Muscle of arm (tissue), 14 donors: Measurements from ENCODE around the gene TSHB. TPM values are rescaled to one million over a fixed set of nuclear protein-coding genes. Genes with fewer than 3 reads are reported as not detected.
"Not testable (repeated sequence)": the region's sequence is repeated elsewhere in the genome, so short reads cannot be mapped to it uniquely, and the experiment has no call there.

ENCODE experiments used
- DNase-seq: peaks from one replicate; pipeline ENCODE4 v3.0.0-alpha.2; 2013
- long read RNA-seq, 11 donors: transcript quantifications; one replicate each; lab custom pipeline, GENCODE V29; 2026
- polyA plus RNA-seq, 12 donors: library from polyadenylated mRNA; unstranded; fragments of 120-200 nt; gene quantifications; one replicate each; pipeline ENCODE4 v1.2.1, GENCODE V29; 2013; ENCODE audit not compliant: insufficient read length in 12 of 12

Gene TSHB
- under 1 TPM in 1 of 12 donors, not detected in 11; 0.37 TPM for polyA plus RNA-seq
- long read RNA-seq, donor 1: 0 reads
- long read RNA-seq, donor 2: 0 reads
- long read RNA-seq, donor 3: 0 reads
- long read RNA-seq, donor 4: 0 reads
- long read RNA-seq, donor 5: 0 reads
- long read RNA-seq, donor 6: 0 reads
- long read RNA-seq, donor 7: 0 reads
- long read RNA-seq, donor 8: 0 reads
- long read RNA-seq, donor 9: 0 reads
- long read RNA-seq, donor 10: 0 reads
- long read RNA-seq, donor 11: 0 reads

GRCh38 chr1:115029526-115029925 lies at the start of gene TSHB:
Gene TSHB (plus strand): TSS chr1:115029826. CDS start chr1:115033363, 3,537 bp downstream.
- no peak for DNase-seq

- DNase-seq: no peak
These were observed 47.4 kb upstream of the TSHB start for GRCh38 chr1:114982251-114982650.

GRCh38 chr1:114986286-114986685 lies 43.3 kb upstream of the TSHB start:
- DNase-seq: no peak

GRCh38 chr1:114988095-114988494 lies 41.5 kb upstream of the TSHB start:
- no peak for DNase-seq

- DNase-seq: no peak
These were observed 31.9 kb upstream of the TSHB start for GRCh38 chr1:114997510-114998289.

- DNase-seq: no peak
These were observed 23.4 kb upstream of the TSHB start for GRCh38 chr1:115006191-115006590.

GRCh38 chr1:115012006-115012405 lies 17.6 kb upstream of the TSHB start:
- no peak for DNase-seq

- no peak for DNase-seq
These were observed 17.2 kb upstream of the TSHB start for GRCh38 chr1:115012434-115012833.

- no peak for DNase-seq
These were observed 15.8 kb upstream of the TSHB start for GRCh38 chr1:115013792-115014191.

- not testable (repeated sequence) for DNase-seq
These were observed 10.1 kb upstream of the TSHB start for GRCh38 chr1:115019549-115019948.

GRCh38 chr1:115021145-115021544 lies 8.5 kb upstream of the TSHB start:
- no peak for DNase-seq

GRCh38 chr1:115023593-115023992 lies 6.0 kb upstream of the TSHB start:
- no peak for DNase-seq

- DNase-seq: no peak
These were observed 2.0 kb downstream of the TSHB start for GRCh38 chr1:115031595-115031994.

GRCh38 chr1:115035652-115036051 lies 6.0 kb downstream of the TSHB start:
- DNase-seq: no peak

- DNase-seq: no peak
These were observed 7.3 kb downstream of the TSHB start for GRCh38 chr1:115036814-115037507.

- no peak for DNase-seq
These were observed 10.9 kb downstream of the TSHB start for GRCh38 chr1:115040501-115040900.

GRCh38 chr1:115041654-115042053 lies 12.0 kb downstream of the TSHB start:
- DNase-seq: no peak

GRCh38 chr1:115046751-115047150 lies 17.1 kb downstream of the TSHB start:
- no peak for DNase-seq

- DNase-seq: no peak
These were observed 22.2 kb downstream of the TSHB start for GRCh38 chr1:115051850-115052249.

- no peak for DNase-seq
These were observed 22.9 kb downstream of the TSHB start for GRCh38 chr1:115052454-115053083.

- DNase-seq: peak; percentile 29
These were observed 26.8 kb downstream of the TSHB start for GRCh38 chr1:115056395-115056798.

- DNase-seq: no peak
These were observed 28.1 kb downstream of the TSHB start for GRCh38 chr1:115057661-115058254.
